ENCODE measurements around the gene SOCS1. TPM values are rescaled to one million over a fixed set of nuclear protein-coding genes. Genes with fewer than 3 reads are reported as not detected.
A peak's percentile ranks its signal among the peaks of the same experiment; 100 is the strongest.

SOCS1 gene
- total and polyA plus RNA-seq, 2 experiments from 2014 or later: 84.7 to 104 TPM

GRCh38 chr16:11257131-11257938 lies 1.3 kb upstream of the SOCS1 start:
- Mint-ChIP-seq H3K27me3 (ENCODE audit: insufficient read depth, low read depth, poor library complexity) (peaks cover 21% of the 10 kb centered on the region), H3K4me1 (peaks cover 28% of the 10 kb centered on the region), H3K27ac (no peak overlapping the region), H3K4me3 (peak overlapping the region; percentile 87), H3K9me3 (no peaks in the 10 kb centered on the region; the same call in 2 of the 3 replicates), H3K36me3 (ENCODE audit: low read depth) (peaks cover 22% of the 10 kb centered on the region)
- Histone ChIP-seq H2AFZ (peak overlapping the region; percentile 91; the same call in 1 of the 2 replicates), H3K79me2 (replicated peaks; ENCODE audit: insufficient read depth) (peaks cover 33% of the 10 kb centered on the region), H3K4me2 (peak overlapping the region; percentile 98), H3K27ac (ENCODE audit: low read depth) (no peak overlapping the region), H3K9me2 (ENCODE audit: insufficient read depth) (no peaks in the 10 kb centered on the region), H3K36me3 (ENCODE audit: insufficient read depth) (peaks cover 21% of the 10 kb centered on the region), H4K20me1 (replicated peaks; ENCODE audit: insufficient read depth) (peaks cover 21% of the 10 kb centered on the region), H3K27me3 (ENCODE audit: insufficient read depth) (no peaks in the 10 kb centered on the region), H3K4me3 (peak overlapping the region; percentile 89), H3K4me1 (ENCODE audit: insufficient read depth) (peaks cover 23% of the 10 kb centered on the region), H3F3A (replicated peaks; ENCODE audit: low read depth) (peaks cover 32% of the 10 kb centered on the region)
- ATAC-seq (peak; percentile 62), DNase-seq (ENCODE audit: low spot score) (peak; percentile 93)
- TF ChIP-seq NANOG (IDR thresholded peaks at IDR 0.05; ENCODE audit: borderline replicate concordance): no peak
- TF ChIP-seq ETS1 (IDR thresholded peaks at IDR 0.05): 0 out of 2 replicates have a peak, but pooled peaks have one; percentile 12
- TF ChIP-seq CTCF (conservative IDR thresholded peaks at IDR 0.05; ENCODE audit: low read depth in 2 of 2): peak; percentile 63 to 86

GRCh38 chr16:11256661-11257130 lies 692 bp upstream of the SOCS1 start:
- Mint-ChIP-seq H3K36me3 (ENCODE audit: low read depth) (peaks cover 27% of the 10 kb centered on the region), H3K4me1 (peaks cover 33% of the 10 kb centered on the region), H3K9me3 (no peaks in the 10 kb centered on the region; the same call in 2 of the 3 replicates), H3K4me3 (peak overlapping the region; percentile 87), H3K27me3 (ENCODE audit: insufficient read depth, low read depth, poor library complexity) (peaks cover 22% of the 10 kb centered on the region), H3K27ac (no peak overlapping the region)
- TF ChIP-seq ZNF462 (CRISPR knock-in tag; IDR thresholded peaks at IDR 0.05) (no peak), POLR2AphosphoS5 (IDR thresholded peaks at IDR 0.05; ENCODE audit: low read depth) (peak; percentile 9; the same call in 1 of the 2 replicates)
- Histone ChIP-seq H3K27me3 (ENCODE audit: insufficient read depth) (no peaks in the 10 kb centered on the region), H3K79me2 (replicated peaks; ENCODE audit: insufficient read depth) (peaks cover 33% of the 10 kb centered on the region), H3K9me2 (ENCODE audit: insufficient read depth) (no peaks in the 10 kb centered on the region), H3K4me1 (ENCODE audit: insufficient read depth) (peaks cover 26% of the 10 kb centered on the region), H3K4me3 (peak overlapping the region; percentile 89), H3F3A (replicated peaks; ENCODE audit: low read depth) (peaks cover 39% of the 10 kb centered on the region), H2AFZ (peak overlapping the region; percentile 91; the same call in 1 of the 2 replicates), H4K20me1 (replicated peaks; ENCODE audit: insufficient read depth) (peaks cover 21% of the 10 kb centered on the region), H3K36me3 (ENCODE audit: insufficient read depth) (peaks cover 21% of the 10 kb centered on the region), H3K4me2 (peak overlapping the region; percentile 98), H3K27ac (ENCODE audit: low read depth) (peak overlapping the region; percentile 84)
- ATAC-seq (peak; percentile 24), DNase-seq (ENCODE audit: low spot score) (peak; percentile 71)
